Measurements from ENCODE around the gene OSBPL9.

DNA sequence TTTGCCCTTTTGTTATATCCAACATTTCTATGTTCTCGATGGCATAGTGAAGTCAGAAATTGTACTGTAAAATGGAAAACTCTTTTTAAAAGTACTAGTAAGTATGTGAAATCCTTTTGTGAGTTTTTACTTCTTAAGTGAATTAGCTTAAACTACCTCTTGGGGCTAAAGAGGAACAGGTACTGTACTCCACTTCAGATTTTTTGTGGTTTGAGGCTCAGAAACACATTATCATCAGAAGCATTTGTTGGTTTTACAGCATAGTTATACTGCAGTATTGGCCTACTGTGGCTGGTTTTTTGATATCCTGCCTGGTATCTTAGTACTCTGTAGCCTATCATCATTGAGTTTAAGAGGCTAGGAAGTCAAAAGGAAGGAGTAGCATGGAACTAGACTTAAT is 144.5 kb downstream of the OSBPL9 start:
- no peak for TF ChIP-seq POLR2A (IDR thresholded peaks at IDR 0.05)
- TF ChIP-seq, protein P1, sequence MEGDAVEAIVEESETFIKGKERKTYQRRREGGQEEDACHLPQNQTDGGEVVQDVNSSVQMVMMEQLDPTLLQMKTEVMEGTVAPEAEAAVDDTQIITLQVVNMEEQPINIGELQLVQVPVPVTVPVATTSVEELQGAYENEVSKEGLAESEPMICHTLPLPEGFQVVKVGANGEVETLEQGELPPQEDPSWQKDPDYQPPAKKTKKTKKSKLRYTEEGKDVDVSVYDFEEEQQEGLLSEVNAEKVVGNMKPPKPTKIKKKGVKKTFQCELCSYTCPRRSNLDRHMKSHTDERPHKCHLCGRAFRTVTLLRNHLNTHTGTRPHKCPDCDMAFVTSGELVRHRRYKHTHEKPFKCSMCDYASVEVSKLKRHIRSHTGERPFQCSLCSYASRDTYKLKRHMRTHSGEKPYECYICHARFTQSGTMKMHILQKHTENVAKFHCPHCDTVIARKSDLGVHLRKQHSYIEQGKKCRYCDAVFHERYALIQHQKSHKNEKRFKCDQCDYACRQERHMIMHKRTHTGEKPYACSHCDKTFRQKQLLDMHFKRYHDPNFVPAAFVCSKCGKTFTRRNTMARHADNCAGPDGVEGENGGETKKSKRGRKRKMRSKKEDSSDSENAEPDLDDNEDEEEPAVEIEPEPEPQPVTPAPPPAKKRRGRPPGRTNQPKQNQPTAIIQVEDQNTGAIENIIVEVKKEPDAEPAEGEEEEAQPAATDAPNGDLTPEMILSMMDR (IDR thresholded peaks at IDR 0.05 in 4 of 5, conservative IDR thresholded peaks at IDR 0.05 in 1 of 5) = no peak
